ENCODE measurements around the gene BCL2L14. TPM values are rescaled to one million over a fixed set of nuclear protein-coding genes. Genes with fewer than 3 reads are reported as not detected.

The BCL2L14 gene
- total and polyA plus RNA-seq, 7 donors = not detected

- Histone ChIP-seq H3K4me1 (no peaks in the 10 kb centered on the region), H3K4me3 (no peak overlapping the region), H3K9me3 (no peaks in the 10 kb centered on the region), H3K27ac (no peak overlapping the region), H3K36me3 (ENCODE audit: insufficient read depth in 1 of 2, low read depth in 1 of 2) (peaks cover 0 to 9% of the 10 kb centered on the region in 2 donors), H3K27me3 (ENCODE audit: insufficient read depth in 3 of 3, low read length in 2 of 3) (no peaks in the 10 kb centered on the region)
- ATAC-seq (no peak), DNase-seq (no peak)
- intact Hi-C loops (cut with DNase I) = no loop called here
- no peak for TF ChIP-seq CTCF (IDR thresholded peaks at IDR 0.05)
- 77 to 86% (median 86%) methylated on average over 4 of the region's 4 CpGs for WGBS, 3 donors
Measured at GRCh38 chr12:12115514-12115913, 44.8 kb downstream of the BCL2L14 start.

- no peak for ATAC-seq
Measured at GRCh38 chr12:12116677-12117076, 45.9 kb downstream of the BCL2L14 start.

GRCh38 chr12:12121061-12121460 lies 50.3 kb downstream of the BCL2L14 start:
- Histone ChIP-seq H3K4me3 (no peak overlapping the region), H3K9me3 (no peaks in the 10 kb centered on the region), H3K36me3 (ENCODE audit: insufficient read depth in 1 of 2, low read depth in 1 of 2) (peaks cover 2 to 52% of the 10 kb centered on the region in 2 donors), H3K4me1 (no peaks in the 10 kb centered on the region), H3K27ac (no peak overlapping the region), H3K27me3 (ENCODE audit: insufficient read depth in 3 of 3, low read length in 2 of 3) (no peaks in the 10 kb centered on the region)
- intact Hi-C loops (cut with DNase I) = no loop called here
- 86% methylated on average over 5 of the region's 5 CpGs for WGBS, 3 donors
- ATAC-seq (no peak), DNase-seq (no peak)
- TF ChIP-seq CTCF (IDR thresholded peaks at IDR 0.05) = no peak

More at GRCh38 chr12:12116677-12117076, 45.9 kb downstream of the BCL2L14 start:
- Histone ChIP-seq H3K27me3 (ENCODE audit: insufficient read depth in 3 of 3, low read length in 2 of 3) (no peaks in the 10 kb centered on the region), H3K4me1 (no peaks in the 10 kb centered on the region), H3K4me3 (no peak overlapping the region), H3K9me3 (no peaks in the 10 kb centered on the region), H3K36me3 (ENCODE audit: insufficient read depth in 1 of 2, low read depth in 1 of 2) (peaks cover 0 to 19% of the 10 kb centered on the region in 2 donors), H3K27ac (no peak overlapping the region)
- intact Hi-C loops (cut with DNase I) = no loop called here
- DNase-seq = no peak
- WGBS, 3 donors = 93 to 99% (median 95%) methylated on average over 2 of the region's 2 CpGs
- no peak for TF ChIP-seq CTCF (IDR thresholded peaks at IDR 0.05)

GRCh38 chr12:12123036-12123604 lies 52.4 kb downstream of the BCL2L14 start:
- intact Hi-C loops (cut with DNase I) = no loop called here
- no peaks in the 10 kb centered on the region for H3K4me1 ChIP-seq
- H3K4me3 ChIP-seq = no peak overlapping the region
- ATAC-seq (no peak), DNase-seq (no peak)
- H3K36me3 ChIP-seq (ENCODE audit: insufficient read depth in 1 of 2, low read depth in 1 of 2) = peaks cover 10 to 58% of the 10 kb centered on the region in 2 donors
- no peak overlapping the region for H3K27ac ChIP-seq
- H3K27me3 ChIP-seq (ENCODE audit: insufficient read depth in 3 of 3, low read length in 2 of 3) = no peaks in the 10 kb centered on the region
- no peaks in the 10 kb centered on the region for H3K9me3 ChIP-seq
- 91 to 94% (median 92%) methylated on average over 3 of the region's 3 CpGs for WGBS, 3 donors
- TF ChIP-seq CTCF (IDR thresholded peaks at IDR 0.05) = no peak

GRCh38 chr12:12126551-12126950 lies 55.8 kb downstream of the BCL2L14 start:
- Histone ChIP-seq H3K4me3 (no peak overlapping the region), H3K27ac (no peak overlapping the region), H3K36me3 (ENCODE audit: insufficient read depth in 1 of 2, low read depth in 1 of 2) (peaks cover 10 to 70% of the 10 kb centered on the region in 2 donors), H3K9me3 (no peaks in the 10 kb centered on the region), H3K4me1 (no peaks in the 10 kb centered on the region), H3K27me3 (ENCODE audit: insufficient read depth in 3 of 3, low read length in 2 of 3) (no peaks in the 10 kb centered on the region)
- intact Hi-C loops (cut with DNase I) = no loop called here
- DNase-seq = no peak
- TF ChIP-seq CTCF (IDR thresholded peaks at IDR 0.05) = no peak
- no peak for ATAC-seq
- 87 to 90% (median 90%) methylated on average over 4 of the region's 4 CpGs for WGBS, 3 donors
